B cell (primary cell): ENCODE results near the gene PFKP. TPM values are rescaled to one million over a fixed set of nuclear protein-coding genes. Genes with fewer than 3 reads are reported as not detected.

Experiments used
- ATAC-seq: fragments of 200-7000 bp; cut with Tn5 transposase; one replicate; pipeline ENCODE4 v1.10.0; 2021; ENCODE audit warnings: low read depth, mild to moderate bottlenecking, moderate number of reproducible peaks, moderate library complexity
- CTCF ChIA-PET: fragments of 350-600 bp; sonication (Branson Sonifier 250); formaldehyde crosslinking; loops from one replicate; lab custom pipeline; 2021; ENCODE audit warnings: antibody characterized with exemption, inconsistent platforms; lab: Charles Lee
- POLR2A ChIA-PET: fragments of 350-600 bp; sonication (Branson Sonifier 250); formaldehyde crosslinking; loops from one replicate; lab custom pipeline; 2021; ENCODE audit warnings: antibody characterized with exemption; lab: Charles Lee
- DNase-seq: peaks from one replicate; pipeline ENCODE4 v3.0.0; 2013
- H2AFZ ChIP-seq: 2 replicates; pipeline ENCODE4 v1.6.1; 2012; ENCODE audit warnings: mild to moderate bottlenecking, low read depth, low read length; ENCODE audit not compliant: insufficient read depth, poor library complexity, severe bottlenecking
- H3K27ac ChIP-seq, 2 donors: 1 replicate in 1 of 2; 2 replicates in 1 of 2; pipeline ENCODE4 v1.5.1; 2012 to 2013; ENCODE audit warnings: low read length in 2 of 2, mild to moderate bottlenecking in 2 of 2, moderate library complexity in 1 of 2
- H3K27me3 ChIP-seq, 4 experiments: fragments of 200-600 bp in 1 of 4; sonication (generic) in 1 of 4; replicated peaks in 1 of 4; 1 replicate in 2 of 4; 2 replicates in 2 of 4; pipeline versions ENCODE4 v1.6.1 to v1.7.0; 2013 to 2016; ENCODE audit warnings: low read length in 3 of 4, mild to moderate bottlenecking in 2 of 4, mixed read lengths in 1 of 4, moderate library complexity in 1 of 4; ENCODE audit not compliant: insufficient read depth in 4 of 4, control insufficient read depth in 3 of 4; ENCODE audit errors: control extremely low read depth in 1 of 4
- H3K36me3 ChIP-seq, 2 experiments: replicated peaks in 1 of 2; 1 replicate in 1 of 2; 2 replicates in 1 of 2; pipeline versions ENCODE4 v1.6.1 to v1.7.1; 2013; ENCODE audit warnings: low read length in 1 of 2; ENCODE audit not compliant: insufficient read depth in 2 of 2, control insufficient read depth in 1 of 2; ENCODE audit errors: control extremely low read depth in 1 of 2, extremely low read depth in 1 of 2
- H3K4me1 ChIP-seq, 2 donors: fragments of 200-600 bp in 1 of 2; sonication (generic) in 1 of 2; 1 replicate in 1 of 2; 2 replicates in 1 of 2; pipeline versions ENCODE4 v1.5.1 to v1.6.1; 2013 to 2017; ENCODE audit warnings: low read length in 2 of 2; ENCODE audit not compliant: control insufficient read depth in 2 of 2, insufficient read depth in 2 of 2
- H3K4me2 ChIP-seq: replicated peaks from 2 replicates; pipeline ENCODE3; 2012; ENCODE audit warnings: mild to moderate bottlenecking, low read depth, low read length; ENCODE audit not compliant: poor library complexity, severe bottlenecking
- H3K4me3 ChIP-seq, 5 experiments: fragments of 200-600 bp in 1 of 5; sonication (generic) in 1 of 5; 1 replicate in 3 of 5; 2 replicates in 2 of 5; pipeline versions ENCODE4 v1.5.1 to v1.7.0; 2011 to 2016; ENCODE audit warnings: low read length in 4 of 5, mild to moderate bottlenecking in 4 of 5, low read depth in 2 of 5, control low read depth in 1 of 5, moderate library complexity in 1 of 5; ENCODE audit not compliant: insufficient read depth in 1 of 5; ENCODE audit errors: control extremely low read depth in 1 of 5, extremely low read depth in 1 of 5
- H3K79me2 ChIP-seq: fragments of 200-600 bp; sonication (generic); one replicate; pipeline ENCODE4 v1.6.0; 2016; ENCODE audit warnings: low read length; ENCODE audit not compliant: control insufficient read depth, insufficient read depth
- H3K9ac ChIP-seq: fragments of 200-600 bp; sonication (generic); 2 replicates; pipeline ENCODE4 v1.6.1; 2017; ENCODE audit warnings: mild to moderate bottlenecking, low read length, moderate library complexity
- H3K9me3 ChIP-seq, 3 donors: one replicate each; pipeline versions ENCODE4 v1.6.1 to v1.7.1; 2013; ENCODE audit warnings: low read length in 2 of 3; ENCODE audit not compliant: control insufficient read depth in 2 of 3, insufficient read depth in 1 of 3; ENCODE audit errors: control extremely low read depth in 1 of 3
- H4K20me1 ChIP-seq: 2 replicates; pipeline ENCODE4 v1.6.0; 2012; ENCODE audit warnings: mild to moderate bottlenecking, low read length; ENCODE audit not compliant: insufficient read depth, control insufficient read depth, poor library complexity, severe bottlenecking
- H3K27ac Mint-ChIP-seq: one replicate; pipeline ENCODE4 v1.8.0; 2021; ENCODE audit warnings: mixed read lengths
- H3K27me3 Mint-ChIP-seq: one replicate; pipeline ENCODE4 v1.8.0; 2021; ENCODE audit warnings: mixed read lengths
- H3K4me1 Mint-ChIP-seq: one replicate; pipeline ENCODE4 v1.8.0; 2021; ENCODE audit warnings: mixed read lengths
- H3K4me3 Mint-ChIP-seq: one replicate; pipeline ENCODE4 v1.8.0; 2021; ENCODE audit warnings: mixed read lengths
- H3K9me3 Mint-ChIP-seq: one replicate; pipeline ENCODE4 v1.8.0; 2022; ENCODE audit warnings: mixed read lengths; ENCODE audit not compliant: insufficient read depth
- CTCF ChIP-seq: fragments of 200-600 bp; IDR thresholded peaks from one replicate; pipeline ENCODE4 v1.8.0; 2022; ENCODE audit warnings: antibody characterized with exemption, mild to moderate bottlenecking
- EZH2 ChIP-seq: IDR thresholded peaks from 2 replicates; pipeline ENCODE4 v1.6.1; 2012; ENCODE audit warnings: borderline replicate concordance, low read depth, mild to moderate bottlenecking, moderate library complexity, low read length; ENCODE audit not compliant: insufficient read depth, poor library complexity, severe bottlenecking
- WGBS: methylation state at CpG from one replicate; pipeline ENCODE4 v1.1.5; 2013; ENCODE audit warnings: missing lambda C conversion rate; ENCODE audit not compliant: insufficient coverage; 5-methylcytosine and 5-hydroxymethylcytosine counted together
- intact Hi-C: fragments of 100-400 bp; cut with micrococcal nuclease; formaldehyde crosslinking; loops from one replicate; pipeline ENCODE4 v1.10.0; 2022
- polyA plus RNA-seq: library from polyadenylated mRNA; depleted of rRNA; stranded (reverse); fragments of >200 nt; gene quantifications from 2 replicates; pipeline ENCODE4 v1.2.3, GENCODE V29; 2012
- total RNA-seq, 2 donors: library from RNA; stranded (reverse); fragments of 120-200 nt in 1 of 2; gene quantifications; 1 replicate in 1 of 2; 2 replicates in 1 of 2; pipeline versions ENCODE4 v1.2.3 to v1.2.4, GENCODE V29; 2013 to 2022

Gene PFKP
- total and polyA plus RNA-seq, 2 donors (not counting 1 experiment from before 2014, with no cell fraction given), result 41.4 to 54.3 TPM

- peaks cover 0 to 17% of the 10 kb centered on the region in 2 experiments for H3K36me3 ChIP-seq
- 53% methylated on average over 26 of the region's 26 CpGs for WGBS
- TF ChIP-seq EZH2 (no peak), CTCF (no peak)
- peaks cover 23% of the 10 kb centered on the region for H3K4me1 Mint-ChIP-seq
- intact Hi-C loops, result loop anchor here (5.0 to 10.0 kb wide), 2 partner anchors 314 to 611 kb away; partner anchors contain the start of gene KLF6
- ATAC-seq, result peak; percentile 35
- peak overlapping the region; percentile 84 for H3K27ac Mint-ChIP-seq
- CTCF ChIA-PET, result interaction anchor here (1.1 kb wide), 1 partner anchor 25 kb away, joined by 3 read pairs; no protein-coding TSS in a partner anchor
- peaks cover 0 to 8% (median 0%) of the 10 kb centered on the region in 3 donors for H3K9me3 ChIP-seq
- H3K9me3 Mint-ChIP-seq, result no peaks in the 10 kb centered on the region
- H3K9ac ChIP-seq, result peak overlapping the region; percentile 61
- H3K4me3 Mint-ChIP-seq, result peak overlapping the region; percentile 81
- H2AFZ ChIP-seq, result peak overlapping the region; percentile 78
- peak overlapping the region in 1 of 2 donors; percentile 40 for H3K27ac ChIP-seq
- peak overlapping the region; percentile 81 for H3K4me2 ChIP-seq
- H3K79me2 ChIP-seq, result peaks cover 27% of the 10 kb centered on the region
- no peak for DNase-seq
- no peaks in the 10 kb centered on the region for H3K27me3 Mint-ChIP-seq
- H4K20me1 ChIP-seq, result no peaks in the 10 kb centered on the region
- H3K27me3 ChIP-seq, result no peaks in the 10 kb centered on the region
- H3K4me3 ChIP-seq, result peak overlapping the region in 4 of 5 experiments; percentile 41 to 62 (median 56)
- POLR2A ChIA-PET, result interaction anchor here (0.6 to 1.1 kb wide), 2 partner anchors 612 to 749 kb away, joined by 3 to 4 read pairs; partner anchors contain the start of gene KLF6
- H3K4me1 ChIP-seq, result peaks cover 14 to 24% of the 10 kb centered on the region in 2 donors
Observed at GRCh38 chr10:3173171-3173878, 106.0 kb downstream of the PFKP start.

- 36% methylated on average over 1 of the region's 5 CpGs for WGBS
- no peaks in the 10 kb centered on the region for H3K36me3 ChIP-seq
- DNase-seq, result peak; percentile 50
- ATAC-seq, result no peak
- H3K27ac ChIP-seq, result no peak overlapping the region
- H3K4me1 ChIP-seq, result peaks cover 11 to 16% of the 10 kb centered on the region in 2 donors
- H3K4me2 ChIP-seq, result no peak overlapping the region
- H3K79me2 ChIP-seq, result no peaks in the 10 kb centered on the region
- H2AFZ ChIP-seq, result peak overlapping the region; percentile 30
- no peak for TF ChIP-seq EZH2
- no peak for TF ChIP-seq CTCF
- Mint-ChIP-seq H3K27ac (no peak overlapping the region), H3K27me3 (peaks cover 10% of the 10 kb centered on the region), H3K4me1 (peaks cover 16% of the 10 kb centered on the region), H3K9me3 (no peaks in the 10 kb centered on the region), H3K4me3 (no peak overlapping the region)
- H3K27me3 ChIP-seq, result peaks cover 0 to 7% (median 0%) of the 10 kb centered on the region in 4 experiments
- CTCF ChIA-PET, result interaction anchor here (0.6 kb wide), 1 partner anchor 583 kb away, joined by 6 read pairs; no protein-coding TSS in a partner anchor
- peaks cover 0 to 8% (median 0%) of the 10 kb centered on the region in 3 donors for H3K9me3 ChIP-seq
- intact Hi-C loops, result loop anchor here (10.0 kb wide), 1 partner anchor 607 kb away; the partner anchor contains the start of gene KLF6
- no peaks in the 10 kb centered on the region for H4K20me1 ChIP-seq
- H3K9ac ChIP-seq, result no peak overlapping the region
- H3K4me3 ChIP-seq, result no peak overlapping the region
- POLR2A ChIA-PET, result no interaction called here
Observed at GRCh38 chr10:3178042-3178441, 110.7 kb downstream of the PFKP start.
